Keratinocyte (primary cell): Measurements from ENCODE around the gene KLHL34. TPM values are rescaled to one million over a fixed set of nuclear protein-coding genes. Genes with fewer than 3 reads are reported as not detected.
A peak's percentile ranks its signal among the peaks of the same experiment; 100 is the strongest.

ENCODE experiments used
- DNase-seq: peaks from one replicate; pipeline ENCODE4 v3.0.0-alpha.2; 2011; ENCODE audit warnings: low read depth, missing footprints, low spot score
- FAIRE-seq: peaks from 2 replicates; lab custom pipeline; 2011; peaks lifted over from hg19 to GRCh38; lab: Jason Lieb, UNC
- H2AFZ ChIP-seq: 2 replicates; pipeline ENCODE4 v1.6.0; 2012; ENCODE audit warnings: low read length, control low read depth, inconsistent platforms; ENCODE audit not compliant: control insufficient read depth
- H3K27ac ChIP-seq: 2 replicates; pipeline ENCODE4 v1.5.1; 2011; ENCODE audit warnings: low read length; ENCODE audit not compliant: control insufficient read depth, insufficient read depth
- H3K27me3 ChIP-seq: 3 replicates; pipeline ENCODE4 v1.6.0; 2011; ENCODE audit warnings: low read length; ENCODE audit not compliant: control insufficient read depth, insufficient read depth; ENCODE audit errors: extremely low read depth
- H3K36me3 ChIP-seq, 2 experiments: 2 replicates in 1 of 2; 3 replicates in 1 of 2; pipeline ENCODE4 v1.5.1; 2011; ENCODE audit warnings: low read length in 2 of 2, mild to moderate bottlenecking in 1 of 2; ENCODE audit not compliant: control insufficient read depth in 2 of 2, insufficient read depth in 2 of 2; ENCODE audit errors: extremely low read depth in 1 of 2
- H3K4me1 ChIP-seq: 3 replicates; pipeline ENCODE4 v1.5.1; 2011; ENCODE audit warnings: low read length; ENCODE audit not compliant: control insufficient read depth, insufficient read depth; ENCODE audit errors: extremely low read depth
- H3K4me2 ChIP-seq: 3 replicates; pipeline ENCODE4 v1.6.0; 2011; ENCODE audit warnings: low read depth, low read length; ENCODE audit not compliant: control insufficient read depth, insufficient read depth; ENCODE audit errors: extremely low read depth
- H3K4me3 ChIP-seq, 3 experiments: fragments of 200-600 bp in 1 of 3; sonication (generic) in 1 of 3; 2 replicates in 2 of 3; 3 replicates in 1 of 3; pipeline ENCODE4 v1.5.1; 2011 to 2016; ENCODE audit warnings: low read length in 3 of 3, mild to moderate bottlenecking in 3 of 3, control low read depth in 2 of 3, inconsistent platforms in 1 of 3, low read depth in 1 of 3, mixed read lengths in 1 of 3, mixed run types in 1 of 3, moderate library complexity in 1 of 3; ENCODE audit not compliant: control insufficient read depth in 2 of 3, insufficient read depth in 2 of 3; ENCODE audit errors: extremely low read depth in 1 of 3
- H3K79me2 ChIP-seq: 2 replicates; pipeline ENCODE4 v1.6.0; 2012; ENCODE audit warnings: low read length; ENCODE audit not compliant: control insufficient read depth, insufficient read depth
- H3K9ac ChIP-seq: 3 replicates; pipeline ENCODE4 v1.6.0; 2011; ENCODE audit warnings: low read length; ENCODE audit not compliant: control insufficient read depth, insufficient read depth; ENCODE audit errors: extremely low read depth
- H3K9me1 ChIP-seq: 3 replicates; pipeline ENCODE4 v1.6.0; 2011; ENCODE audit warnings: low read length; ENCODE audit not compliant: control insufficient read depth, insufficient read depth; ENCODE audit errors: extremely low read depth
- H3K9me3 ChIP-seq: 2 replicates; pipeline ENCODE4 v1.5.1; 2012; ENCODE audit warnings: low read depth, low read length; ENCODE audit not compliant: control insufficient read depth
- H4K20me1 ChIP-seq: 3 replicates; pipeline ENCODE4 v1.6.0; 2011; ENCODE audit warnings: low read length; ENCODE audit not compliant: control insufficient read depth, insufficient read depth; ENCODE audit errors: extremely low read depth
- EZH2 ChIP-seq: IDR thresholded peaks from one replicate; pipeline ENCODE4 v1.6.1; 2012; ENCODE audit warnings: inconsistent platforms, mild to moderate bottlenecking, low read length, moderate library complexity
- dilution Hi-C: fragments of 300-500 bp; cut with MboI; formaldehyde crosslinking; loops from one replicate; pipeline ENCODE4 v1.7.0; 2020; ENCODE audit warnings: low sequenced_read_pairs; ENCODE audit not compliant: extremely low pct_ligation_motif_present
- polyA minus RNA-seq, 3 experiments: library from RNA; depleted of rRNA, polyadenylated mRNA; stranded (reverse); fragments of >200 nt; gene quantifications; 1 replicate in 1 of 3; 2 replicates in 1 of 3; 3 replicates in 1 of 3; pipeline ENCODE4 v1.2.3, GENCODE V29; 2011
- polyA plus RNA-seq, 5 experiments: library from polyadenylated mRNA; depleted of rRNA in 3 of 5; stranded (reverse) in 3 of 5; stranded (forward) in 1 of 5; unstranded in 1 of 5; fragments of >200 nt; gene quantifications; 1 replicate in 1 of 5; 2 replicates in 3 of 5; 3 replicates in 1 of 5; pipeline versions ENCODE4 v1.2.1 to v1.2.3, GENCODE V29; 2011 to 2012; ENCODE audit warnings: missing spikeins in 2 of 5, low read depth in 1 of 5, low replicate concordance in 1 of 5
- TF ChIP-seq, protein P1 (sequence below), 3 experiments: IDR thresholded peaks in 1 of 3; conservative IDR thresholded peaks in 1 of 3; optimal IDR thresholded peaks in 1 of 3; 2 replicates in 2 of 3; 3 replicates in 1 of 3; pipeline versions ENCODE3 to v1.5.1; 2011; ENCODE audit warnings: low read length in 3 of 3, mild to moderate bottlenecking in 3 of 3, moderate library complexity in 2 of 3, control low read depth in 1 of 3, inconsistent platforms in 1 of 3; ENCODE audit not compliant: insufficient read depth in 2 of 3; ENCODE audit errors: extremely low read depth in 1 of 3

The KLHL34 gene, protein sequence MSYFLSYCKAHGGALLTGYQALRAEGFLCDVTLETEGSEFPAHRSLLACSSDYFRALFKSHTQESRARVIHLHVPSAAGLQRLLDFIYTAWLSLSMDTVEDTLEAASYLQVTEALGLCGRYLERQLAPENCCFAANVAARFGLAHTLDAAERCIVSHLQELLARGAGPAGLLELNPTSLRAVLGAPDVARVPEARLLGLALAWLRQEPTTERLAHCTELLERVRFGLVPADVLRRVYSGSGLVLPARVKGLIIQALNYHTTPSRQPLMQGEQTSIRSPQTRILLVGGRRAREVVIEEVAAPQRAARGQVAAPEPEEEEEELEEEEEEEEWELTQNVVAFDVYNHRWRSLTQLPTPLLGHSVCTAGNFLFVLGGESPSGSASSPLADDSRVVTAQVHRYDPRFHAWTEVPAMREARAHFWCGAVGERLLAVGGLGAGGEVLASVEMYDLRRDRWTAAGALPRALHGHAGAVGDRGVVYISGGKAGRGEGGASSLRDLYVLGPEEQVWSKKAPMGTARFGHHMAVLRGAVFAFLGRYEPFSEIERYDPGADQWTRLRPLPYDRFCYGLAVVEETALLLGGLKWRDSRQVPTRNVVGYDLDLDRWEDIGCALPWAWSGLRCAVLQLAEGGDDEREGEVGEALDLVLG
- polyA plus RNA-seq (not detected in 3 replicates), polyA minus RNA-seq (not detected in 3 replicates)
- not detected for polyA plus RNA-seq (2011; ENCODE audit: low read depth)
- polyA plus RNA-seq (2011; cell fraction: cytosol; rRNA removed) = not detected in 2 replicates
- polyA plus RNA-seq (2011; cell fraction: nucleus; rRNA removed) = not detected in 2 replicates
- not detected in 2 replicates for polyA plus RNA-seq (2012; ENCODE audit: low replicate concordance)
- not detected for polyA minus RNA-seq (2011; cell fraction: cytosol; rRNA and poly(A)+ RNA removed)
- not detected in 2 replicates for polyA minus RNA-seq (2011; cell fraction: nucleus; rRNA and poly(A)+ RNA removed)

- Histone ChIP-seq H3K9ac (no peak within 1 kb of the TSS), H3K27ac (no peak within 1 kb of the TSS), H3K27me3 (no peaks in the 10 kb centered on the region), H2AFZ (peak within 1 kb of the TSS; percentile 40), H3K79me2 (no peaks in the 10 kb centered on the region), H3K4me1 (peaks cover 3% of the 10 kb centered on the region), H4K20me1 (no peaks in the 10 kb centered on the region), H3K4me2 (peak within 1 kb of the TSS; percentile 41), H3K4me3 (peak within 1 kb of the TSS in 1 of 3 experiments; percentile 34), H3K36me3 (no peaks in the 10 kb centered on the region), H3K9me1 (no peaks in the 10 kb centered on the region), H3K9me3 (peaks cover 2% of the 10 kb centered on the region)
- no peak for FAIRE-seq
- no peak for DNase-seq
- no peak for TF ChIP-seq EZH2
- TF ChIP-seq, protein P1, sequence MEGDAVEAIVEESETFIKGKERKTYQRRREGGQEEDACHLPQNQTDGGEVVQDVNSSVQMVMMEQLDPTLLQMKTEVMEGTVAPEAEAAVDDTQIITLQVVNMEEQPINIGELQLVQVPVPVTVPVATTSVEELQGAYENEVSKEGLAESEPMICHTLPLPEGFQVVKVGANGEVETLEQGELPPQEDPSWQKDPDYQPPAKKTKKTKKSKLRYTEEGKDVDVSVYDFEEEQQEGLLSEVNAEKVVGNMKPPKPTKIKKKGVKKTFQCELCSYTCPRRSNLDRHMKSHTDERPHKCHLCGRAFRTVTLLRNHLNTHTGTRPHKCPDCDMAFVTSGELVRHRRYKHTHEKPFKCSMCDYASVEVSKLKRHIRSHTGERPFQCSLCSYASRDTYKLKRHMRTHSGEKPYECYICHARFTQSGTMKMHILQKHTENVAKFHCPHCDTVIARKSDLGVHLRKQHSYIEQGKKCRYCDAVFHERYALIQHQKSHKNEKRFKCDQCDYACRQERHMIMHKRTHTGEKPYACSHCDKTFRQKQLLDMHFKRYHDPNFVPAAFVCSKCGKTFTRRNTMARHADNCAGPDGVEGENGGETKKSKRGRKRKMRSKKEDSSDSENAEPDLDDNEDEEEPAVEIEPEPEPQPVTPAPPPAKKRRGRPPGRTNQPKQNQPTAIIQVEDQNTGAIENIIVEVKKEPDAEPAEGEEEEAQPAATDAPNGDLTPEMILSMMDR (optimal IDR thresholded peaks at IDR 0.05 in 1 of 3, IDR thresholded peaks at IDR 0.05 in 1 of 3, conservative IDR thresholded peaks at IDR 0.05 in 1 of 3; ENCODE audit: extremely low read depth in 1 of 3, insufficient read depth in 2 of 3, low read length in 3 of 3) = no peak
- dilution Hi-C loops = no loop called here
Observed at GRCh38 chrX:21658152-21658737, at the start of gene KLHL34. TSS of gene KLHL34 (minus strand) at chrX:21658330. CDS start at chrX:21657788, 542 bp downstream.

GRCh38 chrX:21705225-21705624, 47.1 kb upstream of the KLHL34 start:
- H3K79me2 ChIP-seq = no peaks in the 10 kb centered on the region
- H3K4me2 ChIP-seq = no peak overlapping the region
- dilution Hi-C loops = no loop called here
- TF ChIP-seq EZH2 = no peak
- TF ChIP-seq, protein P1 (optimal IDR thresholded peaks at IDR 0.05 in 1 of 3, IDR thresholded peaks at IDR 0.05 in 1 of 3, conservative IDR thresholded peaks at IDR 0.05 in 1 of 3; ENCODE audit: extremely low read depth in 1 of 3, insufficient read depth in 2 of 3, low read length in 3 of 3) = no peak
- no peaks in the 10 kb centered on the region for H4K20me1 ChIP-seq
- no peak for DNase-seq
- H3K4me1 ChIP-seq = no peaks in the 10 kb centered on the region
- no peak overlapping the region for H3K9ac ChIP-seq
- H3K27ac ChIP-seq = no peak overlapping the region
- no peaks in the 10 kb centered on the region for H3K36me3 ChIP-seq
- no peaks in the 10 kb centered on the region for H3K9me1 ChIP-seq
- H2AFZ ChIP-seq = no peak overlapping the region
- H3K4me3 ChIP-seq = no peak overlapping the region
- no peaks in the 10 kb centered on the region for H3K27me3 ChIP-seq
- no peaks in the 10 kb centered on the region for H3K9me3 ChIP-seq
- no peak for FAIRE-seq
